Right lobe of liver (tissue), 6 donors: ENCODE results near the gene LETM1. TPM values are rescaled to one million over a fixed set of nuclear protein-coding genes. Genes with fewer than 3 reads are reported as not detected.

Experiments
- ATAC-seq, 4 donors: fragments of 200-7000 bp; cut with Tn5 transposase; one replicate each; pipeline ENCODE4 v1.9.1; 2020; ENCODE audit warnings: mild to moderate bottlenecking in 4 of 4, moderate library complexity in 4 of 4
- DNase-seq, 3 donors: peaks; one replicate each; pipeline ENCODE4 v3.0.0-alpha.2; 2020
- H3K27ac ChIP-seq, 3 donors: fragments of 200-600 bp; one replicate each; pipeline ENCODE4 v1.8.0; 2022
- H3K27me3 ChIP-seq, 2 donors: fragments of 200-600 bp; one replicate each; pipeline ENCODE4 v1.8.0; 2022
- H3K36me3 ChIP-seq, 4 donors: fragments of 200-600 bp; sonication (generic) in 1 of 4; one replicate each; pipeline versions ENCODE4 v1.5.1 to v1.8.0; 2017 to 2022; ENCODE audit warnings: control low read depth in 1 of 4
- H3K4me1 ChIP-seq, 4 donors: fragments of 200-600 bp; sonication (generic) in 1 of 4; one replicate each; pipeline versions ENCODE4 v1.5.1 to v1.8.0; 2017 to 2022; ENCODE audit warnings: control low read depth in 1 of 4
- H3K4me3 ChIP-seq, 3 donors: fragments of 200-600 bp; one replicate each; pipeline ENCODE4 v1.8.0; 2022
- H3K9me3 ChIP-seq, 4 donors: fragments of 200-600 bp; sonication (generic) in 1 of 4; one replicate each; pipeline versions ENCODE4 v1.5.1 to v1.8.0; 2017 to 2022; ENCODE audit warnings: control low read depth in 1 of 4
- CTCF ChIP-seq, 4 donors: fragments of 200-600 bp in 3 of 4; fragments of 450-650 bp in 1 of 4; IDR thresholded peaks; one replicate each; pipeline versions ENCODE4 v1.5.1 to v1.8.0; 2016 to 2022; ENCODE audit warnings: antibody characterized with exemption in 4 of 4, mild to moderate bottlenecking in 2 of 4
- POLR2A ChIP-seq: fragments of 450-650 bp; IDR thresholded peaks from one replicate; pipeline ENCODE4 v1.6.1; 2017; ENCODE audit warnings: antibody characterized with exemption, mild to moderate bottlenecking
- WGBS: methylation state at CpG from one replicate; pipeline ENCODE4 v1.1.6; 2018; ENCODE audit warnings: low coverage, low lambda C conversion rate; ENCODE audit not compliant: insufficient coverage; ENCODE audit errors: missing lambda C conversion rate; 5-methylcytosine and 5-hydroxymethylcytosine counted together
- intact Hi-C, 2 donors: fragments of 100-400 bp; cut with DNase I; formaldehyde crosslinking; loops; one replicate each; pipeline versions ENCODE4 v1.11.2 to v1.14.1; 2022
- total RNA-seq, 6 experiments: library from RNA; depleted of rRNA in 2 of 6; stranded (reverse); fragments of >200 nt in 2 of 6; fragmentation: NEBNext Ultra II Directional in 3 of 6; extraction: Animal tissue kit (Norgen Biotek cat#: 25700) in 3 of 6; gene quantifications; one replicate each; pipeline versions ENCODE4 v1.1.0 to v1.2.4, GENCODE V29; 2016 to 2023
- donor health status: DM: no; HTN: yes; CAD: no.
- donor health status: DM: no; HTN: no; CAD: no.
- donor health status: DM: no; HTN: no; CAD: no.
- donor health status: DM: no; HTN: yes; CAD: no.
- donor health status: DM: no; HTN: yes; CAD: no.

LETM1 gene
- total RNA-seq, 6 experiments from 2014 or later, result 18.1 to 31.0 (median 25.6) TPM

GRCh38 chr4:1788254-1788973 lies 67.5 kb downstream of the LETM1 start:
- DNase-seq (no peak), ATAC-seq (no peak)
- no peaks in the 10 kb centered on the region for H3K27me3 ChIP-seq
- no peaks in the 10 kb centered on the region for H3K9me3 ChIP-seq
- intact Hi-C loops, result no loop called here
- H3K4me1 ChIP-seq, result peaks cover 0 to 4% (median 0%) of the 10 kb centered on the region in 4 donors
- H3K27ac ChIP-seq, result no peak overlapping the region
- no peak overlapping the region for H3K4me3 ChIP-seq
- H3K36me3 ChIP-seq, result no peaks in the 10 kb centered on the region
- TF ChIP-seq CTCF (IDR thresholded peaks at IDR 0.05) (no peak), POLR2A (no peak)
- 78% methylated on average over 9 of the region's 13 CpGs for WGBS

GRCh38 chr4:1787411-1788077 lies 68.4 kb downstream of the LETM1 start:
- no peak for DNase-seq
- H3K4me1 ChIP-seq, result peaks cover 0 to 4% (median 0%) of the 10 kb centered on the region in 4 donors
- H3K36me3 ChIP-seq, result no peaks in the 10 kb centered on the region
- 64% methylated on average over 16 of the region's 25 CpGs for WGBS
- TF ChIP-seq CTCF (IDR thresholded peaks at IDR 0.05) (no peak), POLR2A (no peak)
- H3K27ac ChIP-seq, result no peak overlapping the region
- H3K27me3 ChIP-seq, result no peaks in the 10 kb centered on the region
- no peaks in the 10 kb centered on the region for H3K9me3 ChIP-seq
- intact Hi-C loops, result no loop called here
- ATAC-seq, result no peak
- no peak overlapping the region for H3K4me3 ChIP-seq

- no peak overlapping the region for H3K27ac ChIP-seq
- DNase-seq, result no peak
- H3K4me1 ChIP-seq, result peaks cover 0 to 4% (median 0%) of the 10 kb centered on the region in 4 donors
- intact Hi-C loops, result no loop called here
- TF ChIP-seq POLR2A, result no peak
- no peak for TF ChIP-seq CTCF (IDR thresholded peaks at IDR 0.05)
- no peaks in the 10 kb centered on the region for H3K9me3 ChIP-seq
- H3K4me3 ChIP-seq, result no peak overlapping the region
- no peak for ATAC-seq
- H3K36me3 ChIP-seq, result no peaks in the 10 kb centered on the region
- no CpG with 5 or more reads among the region's 34 CpGs for WGBS
- H3K27me3 ChIP-seq, result no peaks in the 10 kb centered on the region
These were observed 69.2 kb downstream of the LETM1 start for GRCh38 chr4:1786544-1787362.

GRCh38 chr4:1785592-1785991 lies 70.4 kb downstream of the LETM1 start:
- Histone ChIP-seq H3K27me3 (no peaks in the 10 kb centered on the region), H3K36me3 (no peaks in the 10 kb centered on the region), H3K9me3 (no peaks in the 10 kb centered on the region), H3K27ac (no peak overlapping the region), H3K4me1 (peaks cover 0 to 4% (median 0%) of the 10 kb centered on the region in 4 donors), H3K4me3 (no peak overlapping the region)
- no CpG with 5 or more reads among the region's 11 CpGs for WGBS
- TF ChIP-seq CTCF (IDR thresholded peaks at IDR 0.05) (no peak), POLR2A (no peak)
- no peak for ATAC-seq
- intact Hi-C loops, result no loop called here
- DNase-seq, result no peak
